Activated CD4-positive, alpha-beta T cell treated with anti-CD3 and anti-CD28 coated beads, Interleukin-2, amount 50 U/mL, for 1 hour (primary cell): ENCODE data around the gene NR2E3.
"Not testable (repeated sequence)": the region's sequence is repeated elsewhere in the genome, so short reads cannot be mapped to it uniquely, and the experiment has no call there.

Experiments used
- DNase-seq: peaks from one replicate; pipeline ENCODE4 v3.0.0-alpha.2; 2020

The NR2E3 gene

GRCh38 chr15:71820127-71820526, 9.8 kb downstream of the NR2E3 start:
- DNase-seq, result no peak

GRCh38 chr15:71821547-71822129, 11.3 kb downstream of the NR2E3 start:
- no peak for DNase-seq

- DNase-seq, result no peak
Observed at GRCh38 chr15:71822890-71823630, 12.7 kb downstream of the NR2E3 start.

GRCh38 chr15:71823801-71824200, 13.4 kb downstream of the NR2E3 start:
- no peak for DNase-seq

GRCh38 chr15:71825021-71825730, 14.8 kb downstream of the NR2E3 start:
- no peak for DNase-seq

- no peak for DNase-seq
Observed at GRCh38 chr15:71826196-71826595, 15.8 kb downstream of the NR2E3 start.

- DNase-seq, result no peak
Observed at GRCh38 chr15:71830981-71831380, 20.6 kb downstream of the NR2E3 start.

GRCh38 chr15:71841563-71841962, 31.2 kb downstream of the NR2E3 start:
- DNase-seq, result no peak

- DNase-seq, result no peak
Observed at GRCh38 chr15:71844916-71845315, 34.6 kb downstream of the NR2E3 start.

- DNase-seq, result no peak
Observed at GRCh38 chr15:71853543-71853942, 43.2 kb downstream of the NR2E3 start.

GRCh38 chr15:71858232-71858631, 47.9 kb downstream of the NR2E3 start:
- not testable (repeated sequence) for DNase-seq
